Naive thymus-derived CD4-positive, alpha-beta T cell (primary cell): ENCODE measurements around the gene RPL38. TPM values are rescaled to one million over a fixed set of nuclear protein-coding genes. Genes with fewer than 3 reads are reported as not detected.
A peak's percentile ranks its signal among the peaks of the same experiment; 100 is the strongest.

Source experiments
- ATAC-seq: fragments of 150-1000 bp; cut with Tn5 transposase; 2 replicates; pipeline ENCODE4 v1.10.0; 2021; ENCODE audit warnings: mild to moderate bottlenecking, moderate library complexity
- CTCF ChIA-PET: fragments of 350-600 bp; sonication (Branson Sonifier 250); formaldehyde crosslinking; loops from one replicate; lab custom pipeline; 2021; ENCODE audit warnings: antibody characterized with exemption; lab: Charles Lee
- POLR2A ChIA-PET: fragments of 350-600 bp; sonication (Branson Sonifier 250); formaldehyde crosslinking; loops from one replicate; lab custom pipeline; 2021; ENCODE audit warnings: antibody characterized with exemption, inconsistent platforms; lab: Charles Lee
- DNase-seq, 9 donors: peaks; one replicate each; pipeline versions ENCODE4 v3.0.0 to v3.0.0-alpha.2; 2020 to 2022; ENCODE audit warnings: mixed read lengths in 1 of 9
- H3K27ac ChIP-seq: one replicate; pipeline ENCODE4 v1.7.0; 2013; ENCODE audit warnings: mild to moderate bottlenecking, low read depth, low read length, moderate library complexity
- H3K27me3 ChIP-seq, 2 donors: one replicate each; pipeline ENCODE4 v1.7.0; 2013; ENCODE audit warnings: low read length in 2 of 2, mild to moderate bottlenecking in 2 of 2, moderate library complexity in 2 of 2; ENCODE audit not compliant: control insufficient read depth in 2 of 2, insufficient read depth in 2 of 2
- H3K36me3 ChIP-seq, 3 experiments: 1 replicate in 2 of 3; 2 replicates in 1 of 3; pipeline ENCODE4 v1.7.0; 2013; ENCODE audit warnings: low read length in 3 of 3, mild to moderate bottlenecking in 3 of 3, moderate library complexity in 1 of 3; ENCODE audit not compliant: insufficient read depth in 3 of 3, control insufficient read depth in 2 of 3
- H3K4me1 ChIP-seq, 2 donors: one replicate each; pipeline ENCODE4 v1.7.0; 2013; ENCODE audit warnings: low read length in 2 of 2, mild to moderate bottlenecking in 2 of 2, moderate library complexity in 1 of 2; ENCODE audit not compliant: control insufficient read depth in 2 of 2, insufficient read depth in 2 of 2
- H3K4me3 ChIP-seq: 2 replicates; pipeline ENCODE4 v1.7.0; 2013; ENCODE audit warnings: mild to moderate bottlenecking, low read length
- H3K9me3 ChIP-seq, 3 experiments: 1 replicate in 2 of 3; 2 replicates in 1 of 3; pipeline ENCODE4 v1.7.0; 2013; ENCODE audit warnings: low read length in 3 of 3; ENCODE audit not compliant: control insufficient read depth in 2 of 3
- H3K27ac Mint-ChIP-seq, 9 donors: one replicate each; pipeline ENCODE4 v1.8.0; 2020 to 2022; ENCODE audit warnings: mixed read lengths in 9 of 9, mild to moderate bottlenecking in 8 of 9, moderate library complexity in 5 of 9, inconsistent platforms in 2 of 9
- H3K27me3 Mint-ChIP-seq, 5 donors: one replicate each; pipeline ENCODE4 v1.8.0; 2021 to 2022; ENCODE audit warnings: mixed read lengths in 5 of 5, mild to moderate bottlenecking in 1 of 5
- H3K36me3 Mint-ChIP-seq, 5 donors: one replicate each; pipeline ENCODE4 v1.8.0; 2020 to 2022; ENCODE audit warnings: mixed read lengths in 5 of 5, mild to moderate bottlenecking in 3 of 5, inconsistent platforms in 1 of 5
- H3K4me1 Mint-ChIP-seq, 7 donors: one replicate each; pipeline ENCODE4 v1.8.0; 2020 to 2022; ENCODE audit warnings: mixed read lengths in 7 of 7, mild to moderate bottlenecking in 3 of 7, inconsistent platforms in 1 of 7
- H3K4me3 Mint-ChIP-seq, 10 donors: one replicate each; pipeline ENCODE4 v1.8.0; 2020 to 2022; ENCODE audit warnings: mild to moderate bottlenecking in 10 of 10, mixed read lengths in 10 of 10, moderate library complexity in 6 of 10, inconsistent platforms in 2 of 10
- H3K9me3 Mint-ChIP-seq, 11 donors: one replicate each; pipeline ENCODE4 v1.8.0; 2020 to 2022; ENCODE audit warnings: mixed read lengths in 11 of 11, mild to moderate bottlenecking in 4 of 11, inconsistent platforms in 1 of 11, moderate library complexity in 1 of 11
- intact Hi-C, 2 donors: fragments of 100-400 bp; cut with micrococcal nuclease; formaldehyde crosslinking; loops; one replicate each; pipeline ENCODE4 v1.15.1; 2023
- polyA plus RNA-seq, 2 donors: library from polyadenylated mRNA; unstranded; fragments of 300-500 nt; fragmentation: Illumina TruSeq; gene quantifications; one replicate each; pipeline ENCODE4 v1.2.3, GENCODE V29; 2021
- total RNA-seq, 6 experiments: library from RNA in 5 of 6; stranded (reverse) in 5 of 6; gene quantifications; 1 replicate in 5 of 6; 2 replicates in 1 of 6; pipeline ENCODE4 v1.2.3 and lab custom pipeline; 2021 to 2026

RPL38 gene
- total and polyA plus RNA-seq, 7 experiments from 2014 or later, result 1,097 to 2,553 (median 2,002) TPM

DNA sequence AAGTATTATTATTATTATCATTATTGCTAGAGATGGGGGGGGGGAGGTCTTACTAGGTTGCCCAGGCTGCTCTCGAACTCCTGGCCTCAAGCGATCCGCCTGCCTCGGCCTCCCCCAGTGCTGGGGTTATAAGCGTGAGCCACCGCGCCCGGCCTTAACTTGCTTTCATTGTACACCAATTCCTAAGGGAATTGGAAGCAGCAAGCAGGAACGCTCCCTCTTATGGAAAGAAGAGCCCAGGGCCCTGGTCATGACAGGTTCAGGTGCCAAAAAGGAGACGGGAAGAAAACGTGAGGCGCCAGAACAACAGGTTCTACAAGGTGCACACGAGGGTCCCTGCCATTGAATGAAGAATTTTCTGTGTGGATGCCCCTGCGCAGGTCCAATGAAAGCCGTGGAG is 540 bp upstream of the RPL38 start:
- H3K36me3 Mint-ChIP-seq, result peaks cover 5 to 16% (median 11%) of the 10 kb centered on the region in 5 donors
- H3K27ac Mint-ChIP-seq, result peak overlapping the region in 8 of 9 donors; percentile 26 to 97 (median 94)
- Histone ChIP-seq H3K4me1 (peaks cover 16 to 20% of the 10 kb centered on the region in 2 donors), H3K4me3 (peak overlapping the region; percentile 89), H3K27ac (no peak overlapping the region), H3K9me3 (no peaks in the 10 kb centered on the region), H3K27me3 (peaks cover 0 to 5% of the 10 kb centered on the region in 2 donors), H3K36me3 (peaks cover 4 to 37% (median 8%) of the 10 kb centered on the region in 3 experiments)
- ChIA-PET CTCF (interaction anchor here (0.6 to 1.6 kb wide), 8 partner anchors 10 to 1476 kb away, joined by 3 to 6 read pairs (median 3); partner anchors contain the start of gene TTYH2), POLR2A (interaction anchor here (0.6 to 2.9 kb wide), 6 partner anchors 9 to 1228 kb away, joined by 3 to 17 read pairs (median 3); partner anchors contain the start of gene TTYH2)
- H3K27me3 Mint-ChIP-seq, result peaks cover 8 to 16% (median 11%) of the 10 kb centered on the region in 5 donors
- DNase-seq (no peak), ATAC-seq (no peak)
- H3K9me3 Mint-ChIP-seq, result peaks cover 0 to 5% (median 0%) of the 10 kb centered on the region in 11 donors
- H3K4me1 Mint-ChIP-seq, result peaks cover 22 to 47% (median 34%) of the 10 kb centered on the region in 7 donors
- intact Hi-C loops, result loop anchor here (1.0 to 10.0 kb wide), 11 partner anchors 10 to 1476 kb away; partner anchors contain the start of genes TTYH2 (in 2 of the 2), BTBD17 (in 1 of the 2), CDC42EP4 (in 1 of the 2) and COG1 (in 1 of the 2)
- H3K4me3 Mint-ChIP-seq, result peak overlapping the region; percentile 85 to 100 (median 98)

DNA sequence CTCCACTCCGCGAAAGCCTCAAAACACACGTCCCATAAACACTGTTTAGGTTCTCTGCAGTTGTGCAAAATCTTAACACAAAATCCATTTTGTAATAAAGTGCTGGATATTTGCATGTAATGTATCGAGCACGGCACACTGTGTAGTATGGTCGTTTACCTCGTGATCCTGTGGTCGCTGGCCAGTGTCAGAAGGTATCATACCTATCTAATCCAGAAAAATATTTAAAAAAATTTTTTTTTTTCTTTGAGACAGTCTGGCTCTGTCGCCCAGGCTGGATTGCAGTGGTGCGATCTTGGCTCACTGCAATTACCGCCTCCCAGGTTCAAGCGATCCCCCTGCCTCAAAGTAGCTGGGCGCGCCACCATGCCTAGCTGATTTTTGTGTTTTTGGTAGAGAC is 996 bp downstream of the RPL38 start:
- peak overlapping the region; percentile 86 for H3K27ac ChIP-seq
- intact Hi-C loops, result loop anchor here (5.0 to 10.0 kb wide), 5 partner anchors 550 to 1477 kb away; partner anchors contain the start of genes CDC42EP4 (in 1 of the 2) and COG1 (in 1 of the 2)
- peak overlapping the region; percentile 81 to 98 (median 96) for H3K27ac Mint-ChIP-seq
- H3K9me3 Mint-ChIP-seq, result peaks cover 0 to 3% (median 0%) of the 10 kb centered on the region in 11 donors
- H3K4me1 Mint-ChIP-seq, result peaks cover 26 to 49% (median 40%) of the 10 kb centered on the region in 7 donors
- H3K4me3 Mint-ChIP-seq, result peak overlapping the region; percentile 85 to 100 (median 98)
- POLR2A ChIA-PET, result interaction anchor here (0.6 to 2.9 kb wide), 4 partner anchors 8 to 542 kb away, joined by 3 to 17 read pairs (median 4); partner anchors contain the start of gene TTYH2
- H3K27me3 ChIP-seq, result peaks cover 0 to 5% of the 10 kb centered on the region in 2 donors
- DNase-seq (no peak), ATAC-seq (no peak)
- H3K4me1 ChIP-seq, result peaks cover 16 to 20% of the 10 kb centered on the region in 2 donors
- CTCF ChIA-PET, result no interaction called here
- peaks cover 8 to 52% (median 11%) of the 10 kb centered on the region in 3 experiments for H3K36me3 ChIP-seq
- H3K9me3 ChIP-seq, result no peaks in the 10 kb centered on the region
- peaks cover 8 to 16% (median 10%) of the 10 kb centered on the region in 5 donors for H3K27me3 Mint-ChIP-seq
- H3K4me3 ChIP-seq, result peak overlapping the region; percentile 89
- peaks cover 5 to 17% (median 11%) of the 10 kb centered on the region in 5 donors for H3K36me3 Mint-ChIP-seq

DNA sequence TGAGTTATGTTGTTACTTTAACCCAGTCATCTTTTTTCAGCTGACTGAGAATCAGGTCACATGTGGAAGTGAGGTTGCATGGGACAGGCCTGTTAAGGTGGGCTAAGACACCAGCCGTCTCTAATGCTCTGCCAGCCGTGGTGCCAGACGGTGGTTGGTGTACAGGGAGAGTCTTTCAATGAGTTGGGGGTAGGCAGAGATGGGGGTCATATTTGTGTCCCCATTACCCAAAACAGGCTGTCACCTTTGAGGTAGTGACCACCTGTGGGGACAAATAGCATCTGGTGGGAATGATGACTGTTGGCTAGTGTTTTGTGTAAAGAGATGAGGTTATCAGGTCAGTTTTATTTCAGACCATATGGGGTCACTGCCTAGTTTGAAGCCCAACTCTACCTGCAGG is 1.8 kb downstream of the RPL38 start:
- H3K36me3 Mint-ChIP-seq, result peaks cover 5 to 20% (median 13%) of the 10 kb centered on the region in 5 donors
- ChIA-PET POLR2A (interaction anchor here (2.9 kb wide), 1 partner anchor 7 kb away, joined by 17 read pairs; the partner anchor contains the start of gene TTYH2), CTCF (interaction anchor here (0.8 kb wide), 1 partner anchor 90 kb away, joined by 3 read pairs; no protein-coding TSS in a partner anchor)
- peaks cover 8 to 60% (median 16%) of the 10 kb centered on the region in 3 experiments for H3K36me3 ChIP-seq
- peaks cover 23 to 50% (median 41%) of the 10 kb centered on the region in 7 donors for H3K4me1 Mint-ChIP-seq
- H3K4me3 ChIP-seq, result peak overlapping the region; percentile 89
- peaks cover 0 to 3% of the 10 kb centered on the region in 2 donors for H3K27me3 ChIP-seq
- H3K27ac ChIP-seq, result peak overlapping the region; percentile 86
- H3K9me3 Mint-ChIP-seq, result peaks cover 0 to 3% (median 0%) of the 10 kb centered on the region in 11 donors
- H3K4me1 ChIP-seq, result peaks cover 16% of the 10 kb centered on the region in 2 donors
- H3K27me3 Mint-ChIP-seq, result peaks cover 4 to 12% (median 6%) of the 10 kb centered on the region in 5 donors
- ATAC-seq (no peak), DNase-seq (no peak)
- peak overlapping the region; percentile 40 to 99 (median 82) for H3K4me3 Mint-ChIP-seq
- H3K27ac Mint-ChIP-seq, result peak overlapping the region in 8 of 9 donors; percentile 36 to 89 (median 76)
- intact Hi-C loops, result loop anchor here (10.0 kb wide), 2 partner anchors 550 to 970 kb away; a partner anchor contains a TSS
- no peaks in the 10 kb centered on the region for H3K9me3 ChIP-seq

DNA sequence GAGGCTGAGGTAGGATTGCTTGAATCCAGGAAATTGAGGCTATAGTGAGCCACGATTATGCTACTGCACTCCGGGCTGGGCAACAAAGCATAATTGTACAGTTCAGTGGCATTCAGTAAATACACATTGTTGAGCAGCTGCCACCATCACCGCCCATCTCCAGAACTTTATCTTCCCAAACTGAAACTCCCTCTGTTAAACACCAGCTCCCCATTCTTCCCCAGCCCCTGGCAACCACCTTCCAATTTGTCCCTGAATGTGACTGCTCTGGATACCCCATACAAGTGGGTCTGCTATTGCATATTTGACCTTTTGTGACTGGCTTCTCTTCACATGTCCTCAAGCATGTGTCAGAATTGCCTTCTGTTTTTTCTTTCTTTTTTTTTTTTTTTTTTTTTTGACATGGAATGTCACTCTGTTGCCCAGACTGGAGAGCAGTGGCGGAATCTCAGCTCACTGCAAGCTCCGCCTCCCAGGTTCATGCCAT is 2.9 kb downstream of the RPL38 start:
- peaks cover 0 to 3% (median 0%) of the 10 kb centered on the region in 11 donors for H3K9me3 Mint-ChIP-seq
- Histone ChIP-seq H3K27me3 (no peaks in the 10 kb centered on the region), H3K36me3 (peaks cover 8 to 60% (median 17%) of the 10 kb centered on the region in 3 experiments), H3K4me1 (peaks cover 24 to 25% of the 10 kb centered on the region in 2 donors), H3K27ac (peak overlapping the region; percentile 86), H3K4me3 (no peak overlapping the region), H3K9me3 (no peaks in the 10 kb centered on the region)
- ATAC-seq (no peak), DNase-seq (no peak)
- peaks cover under 1 to 7% (median 1%) of the 10 kb centered on the region in 5 donors for H3K27me3 Mint-ChIP-seq
- intact Hi-C loops, result loop anchor here (10.0 kb wide), 2 partner anchors 548 to 972 kb away; a partner anchor contains a TSS
- peaks cover 5 to 25% (median 16%) of the 10 kb centered on the region in 5 donors for H3K36me3 Mint-ChIP-seq
- ChIA-PET POLR2A (interaction anchor here (0.7 kb wide), 1 partner anchor 9 kb away, joined by 8 read pairs; no protein-coding TSS in a partner anchor), CTCF (interaction anchor here (0.8 kb wide), 1 partner anchor 89 kb away, joined by 3 read pairs; no protein-coding TSS in a partner anchor)
- peak overlapping the region in 7 of 9 donors; percentile 1 to 86 (median 58) for H3K27ac Mint-ChIP-seq
- H3K4me1 Mint-ChIP-seq, result peaks cover 27 to 55% (median 47%) of the 10 kb centered on the region in 7 donors
- peak overlapping the region in 9 of 10 donors; percentile 13 to 96 (median 34) for H3K4me3 Mint-ChIP-seq

DNA sequence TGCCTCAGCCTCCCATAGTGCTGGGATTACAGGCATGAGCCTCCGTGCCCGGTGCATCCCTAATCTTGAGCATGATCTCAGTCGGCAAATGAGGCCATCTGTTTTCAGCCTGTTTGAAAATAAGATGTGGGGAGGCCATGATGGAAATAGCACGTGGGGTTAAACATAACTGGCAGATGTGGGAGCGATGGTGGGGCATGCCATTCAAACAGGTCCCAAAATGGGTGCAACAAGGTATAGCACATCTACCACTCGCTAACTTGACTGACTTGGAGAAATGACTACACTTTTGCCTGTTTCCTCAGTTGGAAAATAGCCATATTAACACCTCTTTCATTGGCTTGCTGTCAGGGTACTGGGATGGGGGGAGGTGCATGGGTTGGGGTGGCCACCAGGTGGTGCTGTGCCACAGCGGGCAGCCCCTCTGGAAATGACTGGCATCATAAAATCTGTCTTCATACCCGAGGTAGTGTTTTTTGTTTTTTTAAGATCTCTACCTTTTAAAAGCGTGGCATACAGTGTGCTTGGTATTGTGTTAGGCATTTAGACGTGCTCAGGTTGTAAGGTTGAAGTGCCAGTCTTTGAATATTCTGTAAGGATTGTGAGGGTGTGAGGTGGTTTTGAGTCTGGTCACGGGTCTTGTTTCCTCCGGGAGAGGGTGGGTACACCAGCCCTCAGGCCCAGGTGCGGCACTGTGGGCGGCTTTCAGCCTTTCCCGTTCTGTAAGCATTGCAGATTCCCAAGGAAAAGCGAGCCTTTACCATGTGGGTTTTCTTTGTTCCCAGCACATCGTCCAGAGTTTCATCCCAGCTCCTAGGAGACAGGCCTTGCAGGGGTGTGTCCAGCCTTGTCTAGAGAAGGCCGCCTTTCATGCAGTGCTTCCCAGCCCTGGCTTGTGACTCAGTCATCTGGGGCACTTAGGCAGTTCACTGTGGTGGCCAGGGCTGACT is 7.0 kb downstream of the RPL38 start:
- Mint-ChIP-seq H3K27ac (peak overlapping the region; percentile 70 to 93 (median 87)), H3K4me3 (peak overlapping the region in 7 of 10 donors; percentile 9 to 61 (median 44)), H3K36me3 (peaks cover 0 to 19% (median 6%) of the 10 kb centered on the region in 5 donors), H3K9me3 (peaks cover 0 to 3% (median 0%) of the 10 kb centered on the region in 11 donors), H3K4me1 (peaks cover 36 to 61% (median 54%) of the 10 kb centered on the region in 7 donors), H3K27me3 (peaks cover 0 to 5% (median 0%) of the 10 kb centered on the region in 5 donors)
- H3K27ac ChIP-seq, result peak overlapping the region; percentile 2
- ChIA-PET POLR2A (interaction anchor here (0.6 to 2.4 kb wide), 3 partner anchors 70 to 88 kb away, joined by 3 to 16 read pairs (median 4); no protein-coding TSS in a partner anchor), CTCF (interaction anchor here (0.6 to 1.4 kb wide), 7 partner anchors 39 to 305 kb away, joined by 3 to 6 read pairs (median 4); no protein-coding TSS in a partner anchor)
- no peaks in the 10 kb centered on the region for H3K9me3 ChIP-seq
- ATAC-seq, result peak; percentile 81
- H3K36me3 ChIP-seq, result peaks cover under 1 to 44% (median 17%) of the 10 kb centered on the region in 3 experiments
- intact Hi-C loops, result loop anchor here (1.0 to 5.0 kb wide), 8 partner anchors 52 to 322 kb away; partner anchors contain the start of genes BTBD17 (in 1 of the 2) and CD300LB (in 1 of the 2)
- H3K27me3 ChIP-seq, result no peaks in the 10 kb centered on the region
- H3K4me3 ChIP-seq, result no peak overlapping the region
- peak; percentile 69 to 84 (median 80) for DNase-seq
- H3K4me1 ChIP-seq, result peaks cover 21 to 33% of the 10 kb centered on the region in 2 donors
